Adipocyte (in vitro differentiated cells): ENCODE measurements around the gene FAM111B.
"Not testable (repeated sequence)": the region's sequence is repeated elsewhere in the genome, so short reads cannot be mapped to it uniquely, and the experiment has no call there.

Experiments
- DNase-seq: peaks from one replicate; pipeline ENCODE4 v3.0.0-alpha.2; 2015; ENCODE audit warnings: low read depth
- H3K27me3 ChIP-seq: replicated peaks from 2 replicates; pipeline ENCODE4 v1.7.0; 2013; ENCODE audit warnings: mild to moderate bottlenecking, low read length, moderate library complexity; ENCODE audit not compliant: control insufficient read depth, insufficient read depth
- H3K36me3 ChIP-seq: 2 replicates; pipeline ENCODE4 v1.7.0; 2013; ENCODE audit warnings: low read length, mild to moderate bottlenecking, moderate library complexity; ENCODE audit not compliant: control insufficient read depth, insufficient read depth, severe bottlenecking
- H3K4me1 ChIP-seq: 2 replicates; pipeline ENCODE4 v1.7.0; 2013; ENCODE audit warnings: mild to moderate bottlenecking, low read length, moderate library complexity; ENCODE audit not compliant: control insufficient read depth, insufficient read depth
- H3K4me3 ChIP-seq: 2 replicates; pipeline ENCODE4 v1.7.0; 2013; ENCODE audit warnings: mild to moderate bottlenecking, low read length, moderate library complexity
- H3K9ac ChIP-seq: 2 replicates; pipeline ENCODE4 v1.7.0; 2013; ENCODE audit warnings: mild to moderate bottlenecking, low read length, moderate library complexity
- H3K9me3 ChIP-seq: 2 replicates; pipeline ENCODE4 v1.7.0; 2013; ENCODE audit warnings: mild to moderate bottlenecking, low read length, moderate library complexity; ENCODE audit not compliant: control insufficient read depth

FAM111B gene

DNA sequence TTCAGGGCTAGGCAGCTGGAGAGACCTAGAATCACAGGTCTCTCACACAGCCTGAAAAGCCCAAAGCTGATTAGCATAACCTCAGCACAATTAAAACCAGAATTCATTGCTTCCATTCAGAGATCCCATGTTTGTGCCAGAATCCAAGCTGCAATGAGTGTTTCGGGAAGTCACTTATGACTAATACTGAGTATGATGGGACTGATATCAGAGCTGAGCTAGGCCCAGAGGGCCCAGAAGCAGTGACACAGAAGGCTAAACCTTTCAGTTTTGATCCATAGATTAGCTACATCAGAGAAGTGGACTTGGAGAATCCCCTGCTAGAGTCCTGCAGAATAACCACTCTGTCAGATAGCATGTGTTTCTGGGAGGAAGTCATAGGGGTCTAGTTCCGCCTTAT, 26.6 kb upstream of the FAM111B start:
- DNase-seq, H3K4me1 ChIP-seq, H3K4me3 ChIP-seq, H3K27me3 ChIP-seq, H3K9me3 ChIP-seq, H3K36me3 ChIP-seq, H3K9ac ChIP-seq: not testable (repeated sequence)

DNA sequence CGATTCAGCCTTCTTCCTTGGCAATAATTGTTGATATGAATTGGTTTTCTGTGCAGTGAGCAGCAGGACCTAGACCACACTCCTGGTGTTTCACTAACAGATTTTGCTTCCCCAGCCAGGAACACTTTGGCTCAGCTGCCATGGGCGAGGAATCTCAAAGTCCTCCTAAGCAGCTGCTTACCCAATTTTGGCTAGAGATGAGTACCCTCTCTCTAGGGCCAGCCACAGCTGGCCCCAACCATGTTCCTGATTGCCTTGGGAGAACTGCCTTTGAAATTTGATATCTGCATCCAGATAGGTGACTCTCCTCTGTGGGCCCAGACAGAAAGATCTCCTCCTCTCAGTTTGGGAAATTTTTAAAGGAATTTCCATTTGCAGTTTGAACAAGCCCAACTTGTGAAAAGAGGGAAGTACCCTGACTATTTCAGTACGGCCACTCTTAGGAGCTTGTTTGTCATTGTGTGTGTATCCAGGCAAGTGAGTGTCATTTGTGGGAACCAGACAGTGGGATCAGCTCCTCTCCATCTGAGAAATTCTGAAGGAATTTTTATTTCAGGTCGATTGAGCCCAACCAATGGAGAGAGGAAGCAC, 25.5 kb upstream of the FAM111B start:
- DNase-seq, H3K9me3 ChIP-seq, H3K4me3 ChIP-seq, H3K4me1 ChIP-seq, H3K27me3 ChIP-seq, H3K9ac ChIP-seq, H3K36me3 ChIP-seq: not testable (repeated sequence)

DNA sequence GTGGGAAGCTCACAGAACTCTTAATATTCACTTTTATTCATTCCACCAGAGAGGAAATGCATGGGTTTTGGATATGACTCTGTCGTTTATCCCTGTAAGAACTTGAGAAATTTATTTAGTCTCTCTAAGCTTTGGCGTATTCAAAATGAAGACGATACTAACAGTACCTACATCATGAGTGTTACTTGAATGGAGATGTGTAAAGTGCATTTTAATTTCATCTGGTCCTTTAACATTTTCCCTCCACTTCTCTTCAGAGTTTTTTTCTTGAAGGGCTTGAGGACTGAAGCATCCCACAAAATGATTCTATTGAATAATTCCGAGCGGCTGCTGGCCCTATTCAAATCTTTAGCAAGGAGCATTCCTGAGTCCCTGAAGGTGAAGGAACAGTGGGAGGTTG, 21.0 kb upstream of the FAM111B start, which contains the start of gene GLYATL1B:
TSS of gene GLYATL1B (plus strand) at position 301 of the 400 bp plus-strand sequence. CDS start at position 301, 0 bp downstream.
- not testable (repeated sequence) for H3K9me3 ChIP-seq, H3K36me3 ChIP-seq, H3K9ac ChIP-seq, H3K4me3 ChIP-seq, DNase-seq, H3K27me3 ChIP-seq, H3K4me1 ChIP-seq

DNA sequence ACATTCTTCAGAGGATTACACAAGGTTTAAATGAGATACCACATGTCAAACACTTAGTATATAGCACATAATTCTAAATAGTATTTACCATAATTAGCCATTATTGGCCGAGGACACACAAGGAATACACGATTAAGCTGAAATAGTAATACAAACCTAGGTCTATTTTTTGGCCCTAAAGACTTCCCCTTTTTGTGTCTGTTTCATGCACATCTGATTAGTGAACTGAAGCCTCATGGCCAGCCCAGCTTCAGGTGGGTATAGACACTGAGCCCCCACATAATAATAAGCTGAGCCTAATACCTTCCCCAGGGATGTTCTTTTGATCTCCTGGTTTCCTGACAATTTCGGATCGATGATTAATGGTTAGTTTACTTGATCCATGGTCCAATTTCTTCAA, 18.9 kb upstream of the FAM111B start:
- Histone ChIP-seq H3K9me3 (no peaks in the 10 kb centered on the region), H3K27me3 (no peaks in the 10 kb centered on the region), H3K4me3 (no peak overlapping the region), H3K9ac (no peak overlapping the region), H3K36me3 (no peaks in the 10 kb centered on the region), H3K4me1 (no peaks in the 10 kb centered on the region)
- DNase-seq = no peak

DNA sequence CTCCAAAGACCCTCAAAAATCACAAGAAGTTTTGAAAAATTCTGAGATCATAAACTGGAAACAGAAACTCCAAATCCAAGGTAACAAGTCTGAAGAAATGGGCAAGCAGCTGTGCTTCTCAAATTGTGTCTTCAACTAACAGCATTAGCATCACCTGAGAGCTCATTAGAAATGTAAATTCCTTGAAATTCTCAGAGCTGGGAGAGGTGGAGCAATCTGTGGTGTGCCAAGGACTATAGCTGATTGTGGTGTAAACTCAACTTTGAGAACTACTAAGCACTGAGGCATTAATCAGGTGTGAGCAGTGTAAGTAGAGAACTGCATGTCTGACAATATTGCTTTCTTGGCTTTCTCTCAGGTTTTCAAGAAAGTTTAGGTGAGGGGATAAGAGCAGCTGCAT, 13.5 kb upstream of the FAM111B start:
- not testable (repeated sequence) for H3K4me3 ChIP-seq, H3K9ac ChIP-seq, H3K36me3 ChIP-seq, H3K9me3 ChIP-seq, DNase-seq, H3K27me3 ChIP-seq, H3K4me1 ChIP-seq

DNA sequence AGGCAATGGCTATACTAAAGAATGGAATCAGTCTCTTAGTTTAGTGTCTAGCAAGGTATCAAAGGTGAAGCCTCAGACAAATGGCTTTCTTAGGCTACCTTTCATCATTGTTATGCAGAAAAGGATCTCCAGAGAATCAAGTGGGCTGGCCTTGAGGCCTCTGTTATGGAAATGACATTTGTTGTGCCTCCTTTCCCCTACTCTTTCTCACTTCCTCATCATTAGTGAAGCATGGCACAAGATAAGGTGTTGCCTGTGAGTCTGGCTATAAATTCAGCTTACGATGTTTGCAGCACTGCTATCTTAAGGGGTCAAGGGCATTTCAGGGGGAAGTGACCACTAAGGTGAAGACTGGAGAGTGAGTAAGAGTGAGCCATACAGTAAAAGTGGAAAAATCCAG, 11.8 kb upstream of the FAM111B start:
- not testable (repeated sequence) for DNase-seq, H3K36me3 ChIP-seq, H3K9me3 ChIP-seq, H3K27me3 ChIP-seq, H3K4me1 ChIP-seq, H3K9ac ChIP-seq, H3K4me3 ChIP-seq

DNA sequence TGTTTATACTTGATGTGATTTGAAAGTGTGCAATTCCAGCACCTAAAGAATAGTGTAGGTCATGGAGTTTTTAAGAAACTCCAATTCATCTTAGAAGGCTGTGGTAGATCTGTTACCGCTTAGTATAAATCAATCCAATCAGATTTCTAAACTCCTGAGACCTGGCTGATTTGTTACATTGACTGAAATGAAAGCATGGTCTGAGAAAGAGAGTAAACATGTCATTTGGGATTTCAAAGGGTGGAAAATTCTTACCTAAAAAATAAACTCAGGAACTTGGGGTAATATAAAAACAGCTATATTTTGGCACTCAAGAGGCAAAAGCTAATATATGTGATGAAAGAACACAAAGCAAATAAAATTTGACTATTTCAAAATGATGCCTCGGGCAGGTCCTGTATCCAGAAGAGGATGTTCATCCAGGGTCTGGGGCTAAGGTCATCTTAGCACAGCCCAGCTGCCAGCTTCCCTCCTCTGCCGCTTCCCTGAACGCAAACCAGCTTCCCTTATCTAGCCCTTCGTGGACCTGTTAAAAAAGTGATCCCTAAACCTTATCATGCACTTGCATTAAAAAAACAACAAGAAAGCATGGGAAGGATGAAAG, 11.0 kb upstream of the FAM111B start:
- not testable (repeated sequence) for DNase-seq, H3K27me3 ChIP-seq, H3K36me3 ChIP-seq, H3K4me1 ChIP-seq, H3K9me3 ChIP-seq, H3K4me3 ChIP-seq, H3K9ac ChIP-seq

DNA sequence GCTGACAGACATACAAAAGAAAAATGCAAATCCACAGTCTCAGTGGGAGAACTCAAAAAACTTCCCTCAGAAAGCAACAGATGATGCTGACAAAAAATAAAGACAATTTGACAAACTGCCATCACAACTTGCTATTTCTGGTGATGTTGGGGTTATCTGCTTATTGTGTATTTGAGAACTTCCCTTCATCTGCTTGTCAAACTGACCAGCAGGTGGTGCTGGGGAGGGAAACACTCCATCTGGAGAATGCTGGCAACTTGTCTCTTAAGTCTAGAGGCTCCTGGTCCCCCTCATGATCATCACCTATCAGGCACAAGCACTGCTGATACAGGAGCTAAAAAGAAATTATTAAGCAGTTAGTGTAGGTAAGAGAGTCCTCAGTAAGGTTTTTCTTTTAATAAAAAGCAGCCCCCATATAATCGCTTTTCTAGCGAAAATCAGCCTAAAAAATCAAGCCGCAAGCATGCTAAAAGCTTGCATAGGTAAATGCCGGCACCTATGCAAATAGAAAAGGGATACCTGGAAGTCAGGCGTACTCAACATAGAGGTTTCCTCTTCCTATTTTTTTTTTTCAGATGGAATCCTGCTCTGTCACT, 9.8 kb upstream of the FAM111B start:
- Histone ChIP-seq H3K36me3 (no peaks in the 10 kb centered on the region), H3K4me1 (peaks cover 6% of the 10 kb centered on the region), H3K4me3 (no peak overlapping the region), H3K9me3 (no peaks in the 10 kb centered on the region), H3K27me3 (no peaks in the 10 kb centered on the region), H3K9ac (no peak overlapping the region)
- peak; percentile 78 for DNase-seq

DNA sequence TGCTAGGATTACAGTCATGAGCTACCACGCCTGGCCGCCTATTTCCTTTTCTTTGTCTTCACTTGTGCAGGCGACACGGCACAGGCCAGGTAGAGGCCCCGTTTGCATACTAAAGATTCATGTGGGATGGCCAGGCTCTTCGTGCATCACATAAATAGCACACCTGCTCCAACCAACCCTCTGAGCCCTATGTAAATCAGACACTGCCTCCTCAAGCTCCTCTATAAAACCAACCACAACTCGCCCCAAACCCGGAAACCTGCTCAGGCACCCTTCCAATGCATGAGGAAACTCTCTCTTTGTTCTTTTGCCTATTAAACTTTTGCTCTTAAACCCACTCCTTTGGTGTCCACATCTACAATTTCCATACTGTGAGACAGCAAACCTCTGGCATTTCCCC, 9.1 kb upstream of the FAM111B start:
- not testable (repeated sequence) for H3K9me3 ChIP-seq, DNase-seq, H3K27me3 ChIP-seq, H3K36me3 ChIP-seq, H3K4me1 ChIP-seq, H3K9ac ChIP-seq, H3K4me3 ChIP-seq

DNA sequence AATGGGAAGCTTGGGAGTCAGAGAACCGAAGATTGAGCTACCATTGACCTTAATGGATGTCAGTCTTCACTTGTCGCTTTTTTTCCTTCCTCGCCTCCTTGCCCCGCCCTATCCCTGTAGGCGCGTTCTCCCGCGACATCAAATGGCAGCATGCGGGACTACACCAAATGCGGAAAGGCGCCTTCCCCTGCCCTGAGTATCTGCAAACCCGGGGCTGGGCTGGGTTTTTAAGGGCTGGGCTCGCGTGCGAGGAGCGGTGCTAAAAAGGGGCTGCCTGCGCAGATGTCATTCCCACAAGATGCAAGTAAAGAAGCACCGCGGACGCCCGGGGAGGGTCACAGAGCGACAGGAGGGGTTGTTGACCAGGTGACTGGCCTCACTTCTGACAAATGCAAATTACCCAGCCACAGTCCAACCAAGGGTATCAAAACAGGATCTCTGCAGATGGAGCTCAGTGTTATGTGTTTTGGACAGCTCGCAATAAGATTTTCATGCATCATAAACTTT, 4.7 kb upstream of the FAM111B start:
- Histone ChIP-seq H3K4me3 (peak overlapping the region; percentile 76), H3K4me1 (peaks cover 17% of the 10 kb centered on the region), H3K36me3 (no peaks in the 10 kb centered on the region), H3K9ac (no peak overlapping the region), H3K27me3 (peaks cover 3% of the 10 kb centered on the region), H3K9me3 (no peaks in the 10 kb centered on the region)
- DNase-seq = peak; percentile 63

DNA sequence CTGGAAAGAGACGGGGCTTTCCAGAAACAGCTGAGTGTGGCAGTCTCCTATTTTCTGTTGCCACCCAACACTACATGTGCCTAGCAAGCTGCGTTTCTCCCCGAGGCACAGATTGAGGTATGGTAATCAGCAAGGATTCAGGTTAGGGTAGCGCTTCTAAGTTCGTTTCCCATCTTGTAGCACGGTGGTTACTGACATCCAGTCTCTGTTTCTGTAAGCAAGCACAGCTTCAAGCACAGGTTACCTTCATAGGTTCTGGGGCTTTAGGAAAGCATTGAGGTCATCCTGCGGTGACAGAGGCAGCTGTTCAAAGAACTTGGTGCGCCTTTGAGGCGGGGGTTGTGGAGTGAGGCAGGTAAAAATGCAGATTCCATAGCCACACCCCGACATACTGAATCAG, 684 bp downstream of the FAM111B start:
- not testable (repeated sequence) for H3K9ac ChIP-seq, H3K9me3 ChIP-seq, H3K4me1 ChIP-seq, H3K27me3 ChIP-seq, DNase-seq, H3K4me3 ChIP-seq, H3K36me3 ChIP-seq
